Suprapubic skin (tissue), 4 donors: Measurements from ENCODE around the gene CTNNA2.

Experiments used
- POLR2A ChIP-seq, 2 donors: fragments of 450-650 bp; IDR thresholded peaks; one replicate each; pipeline ENCODE4 v1.6.1; 2017; ENCODE audit warnings: antibody characterized with exemption in 2 of 2, mild to moderate bottlenecking in 2 of 2, moderate library complexity in 2 of 2
- POLR2AphosphoS5 ChIP-seq, 3 donors: sonication (generic); formaldehyde crosslinking; IDR thresholded peaks; one replicate each; pipeline ENCODE4 v1.6.1; 2017; ENCODE audit warnings: antibody characterized with exemption in 3 of 3
- TF ChIP-seq, protein P1 (sequence below), 2 donors: fragments of 200-600 bp in 1 of 2; fragments of 450-650 bp in 1 of 2; sonication (generic) in 1 of 2; IDR thresholded peaks; one replicate each; pipeline ENCODE4 v1.5.1; 2016 to 2019; ENCODE audit warnings: antibody characterized with exemption in 2 of 2, mild to moderate bottlenecking in 1 of 2, moderate library complexity in 1 of 2

DNA sequence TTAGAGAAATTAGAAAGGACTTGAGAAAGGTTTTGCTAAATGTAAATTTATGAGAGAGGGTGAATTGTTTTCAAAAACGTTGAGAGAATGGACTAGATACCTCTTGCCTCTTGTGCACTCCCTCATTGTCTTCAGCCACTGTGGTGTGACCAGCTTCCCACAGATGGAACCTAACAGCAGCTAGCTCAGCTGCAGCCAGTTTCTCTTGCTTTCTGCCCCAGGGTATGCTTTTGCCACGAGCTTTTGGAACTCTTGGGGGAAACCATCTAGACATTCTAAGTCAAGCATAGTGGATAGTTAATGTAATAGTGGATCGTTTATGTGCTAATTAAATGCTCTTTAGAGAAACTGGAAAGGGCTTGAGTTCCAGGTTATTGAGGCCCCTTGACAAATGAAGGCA lies 288.2 kb downstream of the CTNNA2 start:
- TF ChIP-seq, protein P1, sequence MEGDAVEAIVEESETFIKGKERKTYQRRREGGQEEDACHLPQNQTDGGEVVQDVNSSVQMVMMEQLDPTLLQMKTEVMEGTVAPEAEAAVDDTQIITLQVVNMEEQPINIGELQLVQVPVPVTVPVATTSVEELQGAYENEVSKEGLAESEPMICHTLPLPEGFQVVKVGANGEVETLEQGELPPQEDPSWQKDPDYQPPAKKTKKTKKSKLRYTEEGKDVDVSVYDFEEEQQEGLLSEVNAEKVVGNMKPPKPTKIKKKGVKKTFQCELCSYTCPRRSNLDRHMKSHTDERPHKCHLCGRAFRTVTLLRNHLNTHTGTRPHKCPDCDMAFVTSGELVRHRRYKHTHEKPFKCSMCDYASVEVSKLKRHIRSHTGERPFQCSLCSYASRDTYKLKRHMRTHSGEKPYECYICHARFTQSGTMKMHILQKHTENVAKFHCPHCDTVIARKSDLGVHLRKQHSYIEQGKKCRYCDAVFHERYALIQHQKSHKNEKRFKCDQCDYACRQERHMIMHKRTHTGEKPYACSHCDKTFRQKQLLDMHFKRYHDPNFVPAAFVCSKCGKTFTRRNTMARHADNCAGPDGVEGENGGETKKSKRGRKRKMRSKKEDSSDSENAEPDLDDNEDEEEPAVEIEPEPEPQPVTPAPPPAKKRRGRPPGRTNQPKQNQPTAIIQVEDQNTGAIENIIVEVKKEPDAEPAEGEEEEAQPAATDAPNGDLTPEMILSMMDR (IDR thresholded peaks at IDR 0.05): no peak
- no peak for TF ChIP-seq POLR2AphosphoS5 (IDR thresholded peaks at IDR 0.05)
- TF ChIP-seq POLR2A (IDR thresholded peaks at IDR 0.05): no peak
